IPS-20b (cell line): ENCODE data around the gene DCST1.
A peak's percentile ranks its signal among the peaks of the same experiment; 100 is the strongest.
"Not testable (repeated sequence)": the region's sequence is repeated elsewhere in the genome, so short reads cannot be mapped to it uniquely, and the experiment has no call there.

Source experiments
- H3K27ac ChIP-seq: one replicate; pipeline ENCODE4 v1.5.1; 2013; ENCODE audit warnings: low read length
- H3K27me3 ChIP-seq: 2 replicates; pipeline ENCODE4 v1.6.1; 2013; ENCODE audit warnings: mild to moderate bottlenecking, low read length, inconsistent platforms; ENCODE audit not compliant: insufficient read depth
- H3K36me3 ChIP-seq: 2 replicates; pipeline ENCODE4 v1.6.1; 2013; ENCODE audit warnings: low read depth, mild to moderate bottlenecking, inconsistent platforms, low read length, moderate library complexity; ENCODE audit not compliant: insufficient read depth
- H3K4me1 ChIP-seq: 2 replicates; pipeline ENCODE4 v1.6.1; 2013; ENCODE audit warnings: mild to moderate bottlenecking, control low read depth, inconsistent platforms, low read length, moderate library complexity; ENCODE audit not compliant: insufficient read depth
- H3K4me3 ChIP-seq: 2 replicates; pipeline ENCODE4 v1.5.1; 2013; ENCODE audit warnings: mild to moderate bottlenecking, low read length, inconsistent platforms
- H3K9ac ChIP-seq: 2 replicates; pipeline ENCODE4 v1.6.1; 2013; ENCODE audit warnings: low read depth, mild to moderate bottlenecking, inconsistent platforms, low read length, moderate library complexity
- H3K9me3 ChIP-seq: 2 replicates; pipeline ENCODE4 v1.6.1; 2013; ENCODE audit warnings: mild to moderate bottlenecking, low read depth, low read length, inconsistent platforms; ENCODE audit not compliant: insufficient read depth

DCST1 gene

DNA sequence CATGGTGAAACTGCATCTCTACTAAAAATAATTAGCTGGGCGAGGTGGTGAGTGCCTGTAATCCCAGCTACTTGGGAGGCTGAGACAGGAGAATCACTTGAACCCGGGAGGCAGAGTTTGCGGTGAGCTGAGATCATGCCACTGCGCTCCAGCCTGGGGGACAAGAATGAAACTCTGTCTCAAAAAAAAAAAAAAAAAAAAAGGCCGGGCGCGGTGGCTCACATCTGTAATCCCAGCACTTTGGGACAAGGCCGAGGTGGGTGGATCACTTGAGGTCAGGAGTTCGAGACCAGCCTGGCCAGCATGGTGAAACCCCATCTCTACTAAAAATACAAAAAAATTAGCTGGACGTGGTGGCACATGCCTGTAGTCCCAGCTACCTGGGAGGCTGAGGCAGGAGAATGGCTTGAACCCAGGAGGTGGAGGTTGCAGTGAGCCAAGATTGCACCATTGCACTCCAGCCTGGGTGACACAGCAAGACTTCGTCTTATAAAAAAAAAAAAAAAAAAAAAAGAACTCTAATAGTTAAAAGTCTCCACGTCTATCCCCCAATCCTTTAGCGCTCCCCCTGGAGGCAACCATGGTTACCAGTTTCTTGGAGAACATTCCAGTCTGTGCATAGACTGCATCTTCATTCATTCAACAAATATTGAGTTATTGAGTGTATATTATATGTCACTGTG, 38.2 kb upstream of the DCST1 start:
- H3K27ac ChIP-seq, H3K9ac ChIP-seq: not testable (repeated sequence)
- H3K36me3 ChIP-seq = peaks cover 11% of the 10 kb centered on the region; the same call in 1 of the 2 replicates

DNA sequence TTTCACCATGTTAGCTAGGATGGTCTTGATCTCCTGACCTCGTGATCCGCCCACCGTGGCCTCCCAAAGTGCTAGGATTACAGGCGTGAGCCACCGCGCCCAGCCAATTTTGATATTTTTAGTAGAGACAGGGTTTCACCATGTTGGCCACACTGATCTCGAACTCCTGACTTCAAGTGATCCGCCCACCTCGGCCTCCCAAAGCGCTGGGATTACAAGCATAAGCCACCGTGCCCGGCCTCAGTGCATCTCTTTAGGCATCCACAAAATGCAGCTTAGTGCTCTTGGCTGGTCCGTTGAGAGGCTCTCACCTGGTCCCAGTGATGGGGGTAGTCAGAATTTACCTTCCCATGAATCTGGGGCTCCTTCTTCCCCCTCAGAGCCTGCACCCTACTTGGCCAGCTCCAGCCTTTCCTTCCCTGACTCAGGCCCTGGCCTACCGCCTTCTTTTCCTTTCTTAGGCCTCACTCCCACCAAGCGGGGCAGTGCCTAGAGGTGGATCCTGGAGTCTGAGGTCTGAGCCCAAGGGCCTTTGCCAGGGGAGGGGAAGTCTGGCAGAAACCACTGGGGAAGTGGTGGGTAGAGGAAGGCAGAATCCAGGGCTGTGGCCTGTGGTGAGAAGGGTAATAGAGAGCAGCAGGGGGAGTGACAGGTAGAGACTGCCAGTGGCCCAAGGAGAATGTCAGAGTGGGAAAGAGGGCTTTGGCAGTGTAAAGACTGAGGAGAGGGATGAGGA, 36.5 kb upstream of the DCST1 start:
- peaks cover 3% of the 10 kb centered on the region; the same call in 1 of the 2 replicates for H3K4me1 ChIP-seq
- H3K9me3 ChIP-seq = no peaks in the 10 kb centered on the region
- no peak overlapping the region for H3K4me3 ChIP-seq
- no peak overlapping the region for H3K27ac ChIP-seq
- no peak overlapping the region for H3K9ac ChIP-seq
- no peaks in the 10 kb centered on the region for H3K27me3 ChIP-seq
- H3K36me3 ChIP-seq = no peaks in the 10 kb centered on the region

More for the DNA sequence above, 38.2 kb upstream of the DCST1 start:
- not testable (repeated sequence) for H3K4me3 ChIP-seq, H3K27me3 ChIP-seq, H3K9me3 ChIP-seq, H3K4me1 ChIP-seq

DNA sequence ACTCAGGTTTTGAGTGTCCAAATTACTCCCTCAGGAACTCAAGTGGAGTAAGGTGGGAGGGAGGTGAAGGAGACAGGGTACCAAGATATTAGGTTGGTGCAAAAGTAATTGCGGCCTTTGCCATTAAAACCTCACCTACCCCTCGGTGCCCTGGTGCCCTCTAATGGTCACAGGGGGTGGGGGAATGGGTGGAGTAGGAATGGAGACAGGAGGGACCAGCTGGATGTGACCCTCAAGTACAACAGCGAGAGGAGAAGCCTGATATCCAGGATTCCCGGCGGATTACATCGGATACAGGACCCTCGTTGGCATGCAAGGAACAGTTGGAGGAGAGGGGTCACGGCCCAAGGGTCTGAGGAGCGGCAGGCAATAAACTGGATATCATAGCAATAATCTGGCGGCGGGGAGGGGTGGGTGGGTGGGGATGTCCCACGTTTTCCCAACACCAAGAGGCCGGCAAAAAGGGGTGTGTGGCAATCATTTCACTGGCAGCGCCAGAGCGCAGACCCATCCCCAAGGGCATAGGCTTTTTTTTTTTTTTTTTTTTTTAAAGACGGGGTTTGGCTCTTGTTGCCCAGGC, 35.3 kb upstream of the DCST1 start:
- Histone ChIP-seq H3K9ac (no peak overlapping the region), H3K36me3 (no peaks in the 10 kb centered on the region), H3K4me3 (no peak overlapping the region; the same call in 1 of the 2 replicates), H3K9me3 (no peaks in the 10 kb centered on the region), H3K27ac (no peak overlapping the region), H3K4me1 (peaks cover 3% of the 10 kb centered on the region; the same call in 1 of the 2 replicates), H3K27me3 (no peaks in the 10 kb centered on the region)

DNA sequence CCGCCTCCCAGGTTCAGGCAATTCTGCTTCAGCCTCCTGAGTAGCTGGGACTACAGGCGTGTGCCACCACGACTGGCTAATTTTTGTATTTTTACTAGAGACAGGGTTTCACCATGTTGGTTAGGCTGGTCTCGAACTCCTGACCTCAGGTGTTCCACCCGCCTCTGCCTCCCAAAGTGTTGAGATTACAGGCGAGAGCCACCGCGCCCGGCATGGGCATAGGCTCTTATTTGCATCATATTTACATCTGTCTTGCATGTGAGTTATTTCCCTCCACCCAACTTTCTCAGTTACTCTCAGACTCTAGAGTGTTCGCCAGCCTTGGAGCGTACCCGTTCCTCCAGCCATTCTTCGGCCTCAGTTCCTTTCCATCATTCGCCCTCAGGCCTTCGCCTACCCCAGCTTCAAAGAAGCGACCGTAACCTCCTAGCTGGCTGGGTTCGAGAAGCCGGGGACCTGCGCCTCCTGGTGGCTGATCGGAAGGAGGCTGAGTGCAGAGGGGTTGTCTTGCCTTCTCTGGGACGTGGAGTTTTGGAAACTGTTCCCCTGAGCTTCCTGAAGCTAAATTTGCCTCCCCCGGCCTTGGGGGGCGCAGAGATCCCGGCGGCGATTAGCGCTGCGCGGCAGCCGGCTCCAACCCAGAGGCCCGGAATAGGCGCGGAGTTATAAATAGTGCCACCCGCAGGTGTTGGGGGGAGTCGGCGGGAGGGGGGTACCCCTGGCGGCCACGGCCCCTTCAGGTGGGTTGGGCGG, 34.6 kb upstream of the DCST1 start:
- peak overlapping the region; percentile 61 for H3K4me3 ChIP-seq
- peaks cover 3% of the 10 kb centered on the region; the same call in 1 of the 2 replicates for H3K4me1 ChIP-seq
- no peaks in the 10 kb centered on the region for H3K9me3 ChIP-seq
- H3K27ac ChIP-seq = no peak overlapping the region
- peak overlapping the region; percentile 34; the same call in 1 of the 2 replicates for H3K9ac ChIP-seq
- no peaks in the 10 kb centered on the region for H3K36me3 ChIP-seq
- no peaks in the 10 kb centered on the region for H3K27me3 ChIP-seq

DNA sequence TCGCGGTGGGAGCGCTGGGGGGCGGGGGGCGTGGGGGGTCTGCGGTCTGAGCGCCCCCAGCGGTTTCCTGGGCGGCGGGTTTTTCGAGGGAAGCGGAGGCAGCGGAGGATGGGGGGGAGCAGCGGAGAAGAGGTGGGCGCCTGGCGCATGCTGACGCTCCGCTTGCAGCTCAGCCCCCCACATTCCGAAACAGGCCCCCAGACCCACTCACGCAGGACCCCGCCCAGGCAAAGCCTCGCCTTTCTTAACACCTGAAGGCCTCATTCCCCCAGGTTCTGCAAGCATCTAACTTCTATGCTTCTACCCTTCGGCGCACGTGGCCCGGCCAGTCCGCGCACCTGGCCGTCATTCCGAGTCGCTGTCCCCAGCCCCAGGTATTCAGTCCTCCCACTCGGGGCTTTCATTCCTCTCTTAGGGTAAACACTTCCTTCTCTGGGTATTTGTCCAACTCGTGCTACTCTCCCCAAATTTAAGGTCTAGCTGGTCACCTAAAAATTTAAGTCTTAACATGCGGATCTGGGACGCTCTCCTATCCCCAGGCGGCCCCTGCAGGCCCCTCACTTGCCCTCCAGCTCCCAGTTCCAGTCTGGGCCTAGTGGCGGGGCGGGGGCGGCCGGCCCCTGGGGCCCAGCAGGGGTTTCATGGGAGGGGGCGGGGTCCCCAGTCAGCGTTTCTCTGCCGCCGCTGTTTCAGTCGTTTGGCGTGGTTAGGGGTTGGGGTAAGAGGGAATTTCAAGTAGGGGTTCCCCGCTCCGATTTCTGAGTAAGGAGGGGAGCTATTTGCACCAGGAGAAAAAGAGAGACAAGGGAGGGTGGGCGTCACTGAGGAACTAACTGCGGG, 33.8 kb upstream of the DCST1 start:
- Histone ChIP-seq H3K36me3 (no peaks in the 10 kb centered on the region), H3K4me1 (peaks cover 10% of the 10 kb centered on the region; the same call in 1 of the 2 replicates), H3K9me3 (no peaks in the 10 kb centered on the region), H3K9ac (peak overlapping the region; percentile 67; the same call in 1 of the 2 replicates), H3K4me3 (peak overlapping the region; percentile 61), H3K27ac (peak overlapping the region; percentile 4), H3K27me3 (no peaks in the 10 kb centered on the region)

DNA sequence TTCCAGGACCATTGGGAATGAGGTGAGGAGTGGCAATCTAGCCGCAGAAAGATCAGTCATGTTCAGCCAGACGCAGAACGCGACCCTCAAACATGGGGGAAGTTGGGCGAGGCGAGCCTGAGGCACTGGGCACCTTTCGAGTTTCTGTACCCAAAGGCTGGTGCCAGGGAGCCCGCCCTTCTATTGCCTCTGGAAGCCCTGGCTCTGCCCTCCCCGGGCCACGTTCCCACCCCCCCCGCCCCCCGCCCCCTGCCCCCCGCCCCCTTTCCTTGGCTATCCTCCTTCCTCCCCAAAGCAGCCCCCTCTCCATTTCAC, 33.3 kb upstream of the DCST1 start:
- Histone ChIP-seq H3K27me3 (no peaks in the 10 kb centered on the region), H3K9me3 (no peaks in the 10 kb centered on the region), H3K9ac (peak overlapping the region; percentile 79; the same call in 1 of the 2 replicates), H3K4me1 (peaks cover 14% of the 10 kb centered on the region; the same call in 1 of the 2 replicates), H3K4me3 (peak overlapping the region; percentile 91), H3K36me3 (no peaks in the 10 kb centered on the region), H3K27ac (peak overlapping the region; percentile 4)

DNA sequence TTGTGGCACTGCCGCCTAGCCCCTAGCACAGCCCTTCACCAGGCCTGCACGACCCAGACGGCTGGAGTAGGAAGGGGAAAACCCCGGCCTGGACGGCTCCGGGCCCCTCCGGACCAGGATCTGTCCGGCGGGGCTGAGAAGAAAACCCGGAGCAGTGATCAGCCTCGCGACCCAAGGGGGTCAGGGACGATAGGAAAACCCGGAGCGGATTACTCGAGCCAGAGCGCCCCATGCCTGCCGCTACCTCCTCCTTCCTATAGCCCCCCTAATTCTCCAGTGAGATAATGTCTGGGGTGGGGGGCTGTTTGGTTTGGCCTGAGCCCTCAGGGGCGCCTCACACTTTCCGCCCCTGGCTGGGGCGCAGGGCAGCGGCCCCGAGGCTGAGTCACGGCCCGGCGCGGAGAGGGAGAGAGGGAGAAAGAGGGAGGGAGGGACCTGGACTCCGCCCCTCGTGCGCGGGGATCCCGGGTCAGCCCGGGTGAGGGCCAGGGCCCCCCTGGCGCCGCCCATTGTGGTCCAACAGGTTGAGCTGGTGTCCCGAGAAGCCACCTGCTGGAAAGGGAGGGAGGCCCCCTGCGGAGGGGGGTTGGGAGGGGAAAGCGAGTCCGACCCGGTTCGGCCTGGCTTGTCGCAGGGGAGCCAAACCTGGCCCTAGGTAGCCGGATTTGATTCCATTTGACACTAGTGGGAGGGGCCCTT, 32.7 kb upstream of the DCST1 start:
- Histone ChIP-seq H3K9ac (peak overlapping the region; percentile 79), H3K27ac (peak overlapping the region; percentile 83), H3K4me1 (peaks cover 15% of the 10 kb centered on the region; the same call in 1 of the 2 replicates), H3K27me3 (no peaks in the 10 kb centered on the region), H3K36me3 (no peaks in the 10 kb centered on the region), H3K9me3 (no peaks in the 10 kb centered on the region), H3K4me3 (peak overlapping the region; percentile 91)

DNA sequence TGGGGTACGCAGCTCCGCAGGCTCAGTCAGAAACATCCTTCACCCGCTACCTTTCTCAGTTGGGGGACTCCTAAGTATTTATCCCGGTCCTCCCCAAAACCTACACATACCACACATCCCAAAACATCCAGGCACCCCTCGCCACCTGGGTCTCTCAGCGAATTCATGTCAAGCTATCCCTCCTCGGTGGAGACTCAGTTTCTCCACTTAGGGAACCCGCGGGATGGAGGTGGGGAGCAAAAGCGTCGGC, 32.3 kb upstream of the DCST1 start:
- Histone ChIP-seq H3K4me1 (peaks cover 15% of the 10 kb centered on the region; the same call in 1 of the 2 replicates), H3K9me3 (no peaks in the 10 kb centered on the region)

DNA sequence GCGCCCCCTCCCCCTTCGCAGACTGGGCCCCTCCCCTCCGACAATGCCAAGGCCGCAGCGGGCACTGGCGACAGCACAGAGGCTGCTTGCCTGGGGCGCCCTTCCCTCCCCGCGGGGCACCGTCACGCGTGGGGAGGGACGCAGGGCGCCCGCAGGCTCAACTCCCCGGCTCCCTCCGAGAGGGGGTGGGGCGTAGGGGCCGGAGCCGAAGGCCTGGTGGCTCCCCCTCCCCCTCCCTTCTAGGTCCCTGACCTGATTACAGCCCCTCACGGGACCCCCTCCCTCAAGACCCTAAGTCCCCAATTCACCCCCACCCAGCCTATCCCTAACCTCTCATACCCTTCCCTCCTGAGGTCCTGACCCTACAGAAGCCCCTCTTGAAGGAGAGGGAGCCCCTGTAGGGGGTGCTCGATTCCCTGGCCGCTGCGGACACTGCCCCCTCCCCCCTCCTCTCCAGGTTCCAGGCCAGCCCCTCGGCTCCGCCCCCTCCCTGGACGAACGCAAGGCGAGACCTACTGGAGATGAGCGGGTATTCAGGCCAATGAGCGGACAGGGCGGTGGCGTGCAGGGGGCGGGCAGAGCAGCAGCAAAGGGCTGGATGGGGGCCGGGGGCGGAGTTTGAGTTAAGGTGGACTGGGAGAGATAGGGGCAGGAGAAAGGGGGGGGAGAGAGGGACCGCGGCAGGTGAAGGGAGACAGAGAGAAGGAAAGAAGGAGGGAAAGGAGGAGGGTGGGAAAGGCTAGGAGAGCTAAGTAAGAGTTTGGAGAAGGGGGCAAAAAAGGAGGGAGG, 31.8 kb upstream of the DCST1 start:
- Histone ChIP-seq H3K9me3 (no peaks in the 10 kb centered on the region), H3K27me3 (no peaks in the 10 kb centered on the region), H3K27ac (peak overlapping the region; percentile 11), H3K4me3 (peak overlapping the region; percentile 91), H3K9ac (peak overlapping the region; percentile 79; the same call in 1 of the 2 replicates), H3K36me3 (no peaks in the 10 kb centered on the region), H3K4me1 (peaks cover 15% of the 10 kb centered on the region; the same call in 1 of the 2 replicates)

More for the DNA sequence above, 32.3 kb upstream of the DCST1 start:
- Histone ChIP-seq H3K4me3 (peak overlapping the region; percentile 91), H3K27me3 (no peaks in the 10 kb centered on the region), H3K36me3 (no peaks in the 10 kb centered on the region), H3K9ac (peak overlapping the region; percentile 79; the same call in 1 of the 2 replicates), H3K27ac (peak overlapping the region; percentile 11)
